Nephron (organoid): ENCODE measurements around the gene TMC2.
"Not testable (repeated sequence)": the region's sequence is repeated elsewhere in the genome, so short reads cannot be mapped to it uniquely, and the experiment has no call there.

Experiments used
- H3K27ac Mint-ChIP-seq, 3 experiments: 2 replicates each; pipeline ENCODE4 v1.8.0; 2020; ENCODE audit warnings: mixed read lengths in 3 of 3, mild to moderate bottlenecking in 2 of 3, moderate library complexity in 1 of 3
- H3K27me3 Mint-ChIP-seq: 2 replicates; pipeline ENCODE4 v1.8.0; 2021; ENCODE audit warnings: low read depth, mild to moderate bottlenecking, moderate library complexity, mixed read lengths
- H3K36me3 Mint-ChIP-seq: 2 replicates; pipeline ENCODE4 v1.8.0; 2020; ENCODE audit warnings: low read depth, mixed read lengths
- H3K4me1 Mint-ChIP-seq: 2 replicates; pipeline ENCODE4 v1.8.0; 2020; ENCODE audit warnings: mixed read lengths
- H3K4me3 Mint-ChIP-seq, 3 experiments: 2 replicates each; pipeline ENCODE4 v1.8.0; 2020; ENCODE audit warnings: mild to moderate bottlenecking in 3 of 3, mixed read lengths in 3 of 3, moderate library complexity in 2 of 3
- H3K9me3 Mint-ChIP-seq: 2 replicates; pipeline ENCODE4 v1.8.0; 2020; ENCODE audit warnings: mixed read lengths
- CTCF ChIP-seq, 3 experiments: fragments of 200-600 bp; sonication (generic); IDR thresholded peaks; one replicate each; pipeline ENCODE4 v1.5.0; 2021; ENCODE audit warnings: antibody characterized with exemption in 3 of 3; ENCODE audit not compliant: unreplicated experiment in 3 of 3

Gene TMC2

DNA sequence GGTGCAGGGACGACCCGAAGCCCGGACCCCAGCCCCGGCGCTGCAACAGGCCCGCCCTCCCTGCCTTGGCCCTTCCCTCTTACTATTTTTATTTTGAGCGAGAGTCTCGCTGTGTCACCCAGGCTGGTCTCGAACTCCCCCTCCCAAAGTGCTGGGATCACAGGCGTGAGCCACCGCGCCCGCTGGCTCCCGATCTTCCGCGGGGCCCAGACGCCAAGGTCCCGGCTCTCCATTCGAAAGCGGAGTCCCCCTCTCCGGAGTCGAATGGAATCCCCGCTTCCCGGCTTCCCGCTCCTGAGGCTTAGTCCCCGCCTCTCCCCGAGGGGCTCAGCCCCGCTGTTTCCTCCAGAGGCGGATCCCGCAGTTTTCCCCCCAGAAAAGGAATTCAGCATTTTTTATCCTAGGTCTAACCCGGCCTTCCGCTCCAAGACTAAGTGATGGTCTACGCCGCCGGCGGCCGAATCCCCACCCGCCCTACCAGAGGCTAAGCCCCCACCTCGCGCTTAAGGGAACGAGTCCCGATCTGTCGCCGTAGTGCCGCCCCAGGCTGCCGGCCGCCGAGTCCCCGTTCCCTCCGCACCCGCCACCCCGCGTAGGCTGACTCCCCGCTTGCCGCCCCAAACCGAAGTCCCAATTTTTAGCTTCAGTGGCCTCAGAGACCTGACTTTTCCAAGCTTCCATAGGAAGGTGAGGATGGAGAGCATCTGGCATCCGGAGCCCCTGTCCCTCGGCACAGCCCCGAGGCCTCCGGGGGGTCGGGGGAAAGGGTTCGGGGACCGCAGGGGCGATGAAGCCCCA, 11.5 kb upstream of the TMC2 start:
- Mint-ChIP-seq H3K9me3 (no peaks in the 10 kb centered on the region), H3K27me3 (peaks cover 22% of the 10 kb centered on the region), H3K27ac (peak overlapping the region; percentile 83 to 99 (median 95)), H3K4me3 (peak overlapping the region; percentile 96 to 97 (median 96)), H3K4me1 (peaks cover 9% of the 10 kb centered on the region), H3K36me3 (no peaks in the 10 kb centered on the region)
- peak in 2 of 3 experiments; percentile 15 to 35 for TF ChIP-seq CTCF (IDR thresholded peaks at IDR 0.05; ENCODE audit: unreplicated experiment in 3 of 3)

DNA sequence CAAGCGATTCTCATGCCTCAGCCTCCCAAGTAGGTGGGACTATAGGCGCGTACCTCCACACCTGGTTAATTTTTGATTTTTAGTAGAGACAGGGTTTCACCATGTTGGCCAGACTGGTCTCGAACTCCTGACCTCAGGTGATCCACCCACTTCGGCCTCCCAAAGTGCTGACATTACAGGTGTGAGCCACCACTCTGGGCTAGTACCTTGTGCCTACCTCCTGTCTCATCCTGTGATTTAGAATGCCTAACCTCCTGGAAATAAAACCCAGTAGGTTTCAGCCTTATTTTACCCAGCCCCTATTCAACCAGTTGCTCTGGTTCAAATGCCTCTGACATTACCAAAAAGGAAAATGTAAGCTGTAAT, 10.2 kb upstream of the TMC2 start:
- peaks cover 24% of the 10 kb centered on the region for H3K27me3 Mint-ChIP-seq
- H3K4me3 Mint-ChIP-seq: peak overlapping the region; percentile 48 to 71 (median 65)
- H3K27ac Mint-ChIP-seq: peak overlapping the region in 1 of 3 experiments; percentile 33
- H3K4me1 Mint-ChIP-seq, H3K36me3 Mint-ChIP-seq, H3K9me3 Mint-ChIP-seq: not testable (repeated sequence)

DNA sequence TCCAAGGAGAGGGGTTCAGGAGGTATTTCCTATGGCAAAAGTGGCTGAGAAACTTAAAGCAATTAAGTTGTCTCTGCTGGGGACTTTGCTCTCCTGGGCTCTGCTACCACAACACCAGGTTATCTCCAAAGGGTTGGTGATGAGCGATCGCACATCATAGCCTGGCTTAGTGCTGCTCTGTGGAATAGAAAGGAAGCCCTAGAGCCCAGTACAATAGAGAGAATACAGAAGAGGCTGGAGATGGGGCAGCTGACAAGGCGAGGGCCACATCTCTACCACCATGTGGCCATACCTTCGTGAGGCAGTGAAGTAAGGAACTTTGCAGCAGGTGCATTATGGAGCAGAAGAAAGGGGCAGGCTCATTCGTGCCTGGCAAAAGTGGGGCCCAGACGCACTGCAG, 8.6 kb upstream of the TMC2 start:
- Mint-ChIP-seq H3K9me3 (no peaks in the 10 kb centered on the region), H3K36me3 (no peaks in the 10 kb centered on the region), H3K27me3 (peaks cover 19% of the 10 kb centered on the region), H3K4me1 (peaks cover 5% of the 10 kb centered on the region), H3K27ac (no peak overlapping the region), H3K4me3 (no peak overlapping the region)
- no peak for TF ChIP-seq CTCF (IDR thresholded peaks at IDR 0.05; ENCODE audit: unreplicated experiment in 3 of 3)

GRCh38 chr20:2528671-2529271, 7.6 kb upstream of the TMC2 start:
- Mint-ChIP-seq H3K27me3 (peaks cover 19% of the 10 kb centered on the region), H3K27ac (no peak overlapping the region), H3K36me3 (no peaks in the 10 kb centered on the region), H3K4me1 (peaks cover 8% of the 10 kb centered on the region), H3K4me3 (peak overlapping the region in 1 of 3 experiments; percentile 22), H3K9me3 (no peaks in the 10 kb centered on the region)
- no peak for TF ChIP-seq CTCF (IDR thresholded peaks at IDR 0.05; ENCODE audit: unreplicated experiment in 3 of 3)

- H3K27ac Mint-ChIP-seq: no peak overlapping the region
- no peaks in the 10 kb centered on the region for H3K36me3 Mint-ChIP-seq
- no peak overlapping the region for H3K4me3 Mint-ChIP-seq
- H3K4me1 Mint-ChIP-seq: peaks cover 11% of the 10 kb centered on the region
- H3K27me3 Mint-ChIP-seq: peaks cover 21% of the 10 kb centered on the region
- H3K9me3 Mint-ChIP-seq: no peaks in the 10 kb centered on the region
- TF ChIP-seq CTCF (IDR thresholded peaks at IDR 0.05; ENCODE audit: unreplicated experiment in 3 of 3): no peak
Observed at GRCh38 chr20:2533118-2533517, 3.3 kb upstream of the TMC2 start.

- H3K9me3 Mint-ChIP-seq: no peaks in the 10 kb centered on the region
- TF ChIP-seq CTCF (IDR thresholded peaks at IDR 0.05; ENCODE audit: unreplicated experiment in 3 of 3): no peak
- peak overlapping the region in 1 of 3 experiments; percentile 20 for H3K27ac Mint-ChIP-seq
- peaks cover 20% of the 10 kb centered on the region for H3K27me3 Mint-ChIP-seq
- no peaks in the 10 kb centered on the region for H3K36me3 Mint-ChIP-seq
- H3K4me3 Mint-ChIP-seq: no peak overlapping the region
- peaks cover 29% of the 10 kb centered on the region for H3K4me1 Mint-ChIP-seq
Observed at GRCh38 chr20:2535711-2536559, 438 bp upstream of the TMC2 start.
